Putamen (tissue), 1 donor: ENCODE measurements around the gene GLP1R.

Experiments used
- DNase-seq: peaks from one replicate; pipeline ENCODE4 v3.0.0-alpha.2; 2016; ENCODE audit warnings: low spot score

The GLP1R gene

GRCh38 chr6:39044181-39044580 lies 4.4 kb upstream of the GLP1R start:
- no peak for DNase-seq

- no peak for DNase-seq
Observed at GRCh38 chr6:39047434-39048327, 900 bp upstream of the GLP1R start.

GRCh38 chr6:39049575-39050283 lies 1.1 kb downstream of the GLP1R start:
- DNase-seq, result no peak

GRCh38 chr6:39050453-39051112 lies 2.0 kb downstream of the GLP1R start:
- DNase-seq, result no peak

GRCh38 chr6:39051399-39052122 lies 3.0 kb downstream of the GLP1R start:
- DNase-seq, result no peak

GRCh38 chr6:39053016-39053624 lies 4.5 kb downstream of the GLP1R start:
- DNase-seq, result no peak

- no peak for DNase-seq
Observed at GRCh38 chr6:39053854-39054576, 5.4 kb downstream of the GLP1R start.

GRCh38 chr6:39054577-39055142 lies 6.1 kb downstream of the GLP1R start:
- no peak for DNase-seq

- no peak for DNase-seq
Observed at GRCh38 chr6:39055661-39056060, 7.1 kb downstream of the GLP1R start.

GRCh38 chr6:39056191-39056590 lies 7.6 kb downstream of the GLP1R start:
- DNase-seq, result no peak

- DNase-seq, result no peak
Observed at GRCh38 chr6:39056681-39057080, 8.1 kb downstream of the GLP1R start.

GRCh38 chr6:39057251-39058155 lies 8.9 kb downstream of the GLP1R start:
- no peak for DNase-seq

GRCh38 chr6:39058471-39059147 lies 10.0 kb downstream of the GLP1R start:
- DNase-seq, result no peak

- DNase-seq, result no peak
Observed at GRCh38 chr6:39059496-39060310, 11.1 kb downstream of the GLP1R start.

- no peak for DNase-seq
Observed at GRCh38 chr6:39060467-39061160, 12.0 kb downstream of the GLP1R start.

- no peak for DNase-seq
Observed at GRCh38 chr6:39061182-39061581, 12.6 kb downstream of the GLP1R start.

- no peak for DNase-seq
Observed at GRCh38 chr6:39061588-39061987, 13.0 kb downstream of the GLP1R start.
